Stimulated activated CD4-positive, alpha-beta T cell treated with anti-CD3 and anti-CD28 coated beads, Interleukin-4, amount 100 ng/mL, for 4 hours (primary cell): Measurements from ENCODE around the gene ZNF670.
"Not testable (repeated sequence)": the region's sequence is repeated elsewhere in the genome, so short reads cannot be mapped to it uniquely, and the experiment has no call there.

Experiments
- DNase-seq, 2 experiments: peaks; one replicate each; pipeline ENCODE4 v3.0.0-alpha.2; 2020

ZNF670 gene

GRCh38 chr1:247078258-247079140 lies at the start of gene ZNF670:
Gene ZNF670, minus strand, starts transcription at chr1:247078811. Its CDS starts 215 bp downstream, at chr1:247078596.
- peak; percentile 85 to 89 for DNase-seq

- not testable (repeated sequence) for DNase-seq
These were observed 49.1 kb upstream of the ZNF670 start for GRCh38 chr1:247127519-247128282.

GRCh38 chr1:247126601-247127000 lies 48.0 kb upstream of the ZNF670 start:
- DNase-seq, result not testable (repeated sequence)

GRCh38 chr1:247126166-247126565 lies 47.6 kb upstream of the ZNF670 start:
- DNase-seq, result not testable (repeated sequence)

GRCh38 chr1:247121382-247121781 lies 42.8 kb upstream of the ZNF670 start:
- no peak for DNase-seq

- not testable (repeated sequence) for DNase-seq
These were observed 41.7 kb upstream of the ZNF670 start for GRCh38 chr1:247120408-247120668.

- no peak for DNase-seq
These were observed 41.2 kb upstream of the ZNF670 start for GRCh38 chr1:247119600-247120407.

GRCh38 chr1:247118946-247119446 lies 40.4 kb upstream of the ZNF670 start:
- DNase-seq, result no peak

GRCh38 chr1:247115545-247115944 lies 36.9 kb upstream of the ZNF670 start:
- DNase-seq, result no peak

- DNase-seq, result no peak
These were observed 36.5 kb upstream of the ZNF670 start for GRCh38 chr1:247115141-247115510.

- no peak for DNase-seq
These were observed 35.9 kb upstream of the ZNF670 start for GRCh38 chr1:247114351-247115140.

GRCh38 chr1:247113733-247114271 lies 35.2 kb upstream of the ZNF670 start:
- no peak for DNase-seq

GRCh38 chr1:247113094-247113497 lies 34.5 kb upstream of the ZNF670 start:
- DNase-seq, result no peak

GRCh38 chr1:247112479-247112781 lies 33.8 kb upstream of the ZNF670 start:
- DNase-seq, result no peak

GRCh38 chr1:247111700-247112478 lies 33.3 kb upstream of the ZNF670 start:
- DNase-seq, result no peak

GRCh38 chr1:247111259-247111699 lies 32.7 kb upstream of the ZNF670 start:
- no peak for DNase-seq

GRCh38 chr1:247110627-247111258 lies 32.1 kb upstream of the ZNF670 start:
- DNase-seq, result peak; percentile 39 to 62

GRCh38 chr1:247107694-247108093 lies 29.1 kb upstream of the ZNF670 start:
- no peak for DNase-seq

GRCh38 chr1:247105966-247106365 lies 27.4 kb upstream of the ZNF670 start:
- DNase-seq, result no peak

- DNase-seq, result no peak
These were observed 26.4 kb upstream of the ZNF670 start for GRCh38 chr1:247104965-247105364.
